ENCODE measurements around the gene CDH4. TPM values are rescaled to one million over a fixed set of nuclear protein-coding genes. Genes with fewer than 3 reads are reported as not detected.

Gene CDH4
- total RNA-seq, 1 experiment from 2014 or later = not detected

DNA sequence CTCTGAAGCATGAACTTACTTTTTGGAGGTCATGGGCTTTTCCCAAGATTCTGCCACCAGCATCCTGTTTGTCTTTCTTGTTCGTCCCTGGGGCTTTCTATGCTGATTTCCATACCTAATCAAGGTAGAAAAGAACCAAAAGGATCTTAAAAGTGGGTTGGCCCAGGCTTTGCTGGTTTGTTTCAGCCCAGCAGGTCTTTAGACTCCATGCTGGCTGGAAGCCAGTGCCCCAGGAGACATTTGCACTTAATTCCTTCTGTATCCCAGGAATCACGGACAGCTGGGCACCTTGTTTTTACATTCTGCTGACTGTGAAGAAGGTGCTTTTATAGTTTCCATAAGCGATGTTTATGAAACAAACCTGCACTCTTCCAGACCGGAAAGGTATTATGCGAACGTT is 195.9 kb downstream of the CDH4 start:
- Histone ChIP-seq H3K4me1 (replicated peaks; ENCODE audit: insufficient read depth) (no peaks in the 10 kb centered on the region), H3F3A (ENCODE audit: insufficient read depth, low read depth) (peaks cover 5% of the 10 kb centered on the region; the same call in 1 of the 2 replicates), H3K4me3 (no peak overlapping the region), H3K9me3 (ENCODE audit: insufficient read depth, low read depth) (no peaks in the 10 kb centered on the region), H3K36me3 (ENCODE audit: low read depth) (no peaks in the 10 kb centered on the region), H3K79me2 (ENCODE audit: low read depth) (no peaks in the 10 kb centered on the region), H2AFZ (no peak overlapping the region), H4K20me1 (ENCODE audit: insufficient read depth) (no peaks in the 10 kb centered on the region), H3K9me2 (ENCODE audit: insufficient read depth) (no peaks in the 10 kb centered on the region), H3K27ac (no peak overlapping the region), H3K4me2 (no peak overlapping the region), H3K27me3 (ENCODE audit: insufficient read depth, low read depth) (peaks cover 57% of the 10 kb centered on the region)
- intact Hi-C loops (cut with micrococcal nuclease; ENCODE audit: unreplicated experiment) = no loop called here
- TF ChIP-seq, protein P1, sequence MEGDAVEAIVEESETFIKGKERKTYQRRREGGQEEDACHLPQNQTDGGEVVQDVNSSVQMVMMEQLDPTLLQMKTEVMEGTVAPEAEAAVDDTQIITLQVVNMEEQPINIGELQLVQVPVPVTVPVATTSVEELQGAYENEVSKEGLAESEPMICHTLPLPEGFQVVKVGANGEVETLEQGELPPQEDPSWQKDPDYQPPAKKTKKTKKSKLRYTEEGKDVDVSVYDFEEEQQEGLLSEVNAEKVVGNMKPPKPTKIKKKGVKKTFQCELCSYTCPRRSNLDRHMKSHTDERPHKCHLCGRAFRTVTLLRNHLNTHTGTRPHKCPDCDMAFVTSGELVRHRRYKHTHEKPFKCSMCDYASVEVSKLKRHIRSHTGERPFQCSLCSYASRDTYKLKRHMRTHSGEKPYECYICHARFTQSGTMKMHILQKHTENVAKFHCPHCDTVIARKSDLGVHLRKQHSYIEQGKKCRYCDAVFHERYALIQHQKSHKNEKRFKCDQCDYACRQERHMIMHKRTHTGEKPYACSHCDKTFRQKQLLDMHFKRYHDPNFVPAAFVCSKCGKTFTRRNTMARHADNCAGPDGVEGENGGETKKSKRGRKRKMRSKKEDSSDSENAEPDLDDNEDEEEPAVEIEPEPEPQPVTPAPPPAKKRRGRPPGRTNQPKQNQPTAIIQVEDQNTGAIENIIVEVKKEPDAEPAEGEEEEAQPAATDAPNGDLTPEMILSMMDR (conservative IDR thresholded peaks at IDR 0.05) = no peak
- TF ChIP-seq EZH2 (IDR thresholded peaks at IDR 0.05; ENCODE audit: low read depth) = no peak
- CTCF ChIA-PET = no interaction called here
- no peak for DNase-seq
- no TSS peak for BruUV-seq (replicated peaks)
- POLR2A ChIA-PET (ENCODE audit: unreplicated experiment) = no interaction called here

DNA sequence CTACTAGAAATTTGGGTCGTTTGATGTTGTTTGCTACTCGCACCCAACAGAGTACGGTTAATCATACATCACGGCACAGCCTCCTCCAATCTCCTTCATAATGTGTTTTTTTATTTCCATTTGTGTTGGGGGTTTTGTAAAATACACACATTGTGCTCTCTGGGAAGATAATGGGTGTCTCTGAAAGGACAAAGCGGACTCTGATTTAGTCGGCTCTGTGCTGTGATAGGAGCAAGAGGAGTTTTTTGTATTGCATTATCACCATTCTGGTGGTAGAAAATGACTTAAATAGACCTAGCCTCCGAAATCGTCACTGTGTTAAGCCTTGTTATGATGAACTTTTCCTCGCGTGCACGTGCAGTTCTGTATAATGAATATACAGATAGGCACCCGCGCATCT is 196.3 kb downstream of the CDH4 start:
- Histone ChIP-seq H3K27ac (no peak overlapping the region), H3K36me3 (ENCODE audit: low read depth) (no peaks in the 10 kb centered on the region), H3K9me3 (ENCODE audit: insufficient read depth, low read depth) (no peaks in the 10 kb centered on the region), H3F3A (ENCODE audit: insufficient read depth, low read depth) (peaks cover 5% of the 10 kb centered on the region; the same call in 1 of the 2 replicates), H3K4me2 (no peak overlapping the region), H4K20me1 (ENCODE audit: insufficient read depth) (no peaks in the 10 kb centered on the region), H3K79me2 (ENCODE audit: low read depth) (no peaks in the 10 kb centered on the region), H3K4me3 (no peak overlapping the region), H3K9me2 (ENCODE audit: insufficient read depth) (no peaks in the 10 kb centered on the region), H3K27me3 (ENCODE audit: insufficient read depth, low read depth) (peaks cover 59% of the 10 kb centered on the region), H3K4me1 (replicated peaks; ENCODE audit: insufficient read depth) (no peaks in the 10 kb centered on the region), H2AFZ (no peak overlapping the region)
- POLR2A ChIA-PET (ENCODE audit: unreplicated experiment) = no interaction called here
- CTCF ChIA-PET = no interaction called here
- no peak for DNase-seq
- TF ChIP-seq, protein P1 (conservative IDR thresholded peaks at IDR 0.05) = no peak
- TF ChIP-seq EZH2 (IDR thresholded peaks at IDR 0.05; ENCODE audit: low read depth) = no peak
- no TSS peak for BruUV-seq (replicated peaks)
- intact Hi-C loops (cut with micrococcal nuclease; ENCODE audit: unreplicated experiment) = no loop called here

DNA sequence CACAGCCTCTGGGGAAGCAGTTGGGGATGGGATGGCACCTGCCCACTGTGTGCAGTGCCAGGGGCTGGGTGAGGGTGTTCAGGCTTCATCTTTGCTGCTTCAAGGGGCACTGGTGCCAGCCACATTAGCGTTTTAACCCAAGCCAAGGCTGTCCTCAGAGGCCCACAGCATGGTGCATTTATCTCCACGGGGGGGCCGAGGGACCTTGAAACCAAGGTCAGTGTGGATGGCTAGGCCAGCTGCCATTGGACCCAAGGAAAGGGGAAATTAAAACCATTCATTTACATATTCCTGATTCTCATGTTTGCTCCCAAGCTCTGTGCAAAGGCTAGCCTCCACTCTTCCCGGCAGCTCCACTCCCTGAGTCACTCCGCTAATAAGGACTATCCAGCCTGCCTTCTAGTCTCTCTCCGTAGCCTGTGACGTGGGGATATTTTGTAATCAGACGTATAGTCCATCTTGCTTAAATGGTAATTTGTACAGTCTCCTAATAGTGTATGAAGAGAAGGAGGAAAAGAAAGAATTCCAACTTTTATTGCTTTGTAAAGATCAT is 197.1 kb downstream of the CDH4 start:
- Histone ChIP-seq H3K27me3 (ENCODE audit: insufficient read depth, low read depth) (peaks cover 67% of the 10 kb centered on the region), H3K9me2 (ENCODE audit: insufficient read depth) (no peaks in the 10 kb centered on the region), H3K4me2 (no peak overlapping the region), H3K27ac (no peak overlapping the region), H3K4me3 (no peak overlapping the region), H3K9me3 (ENCODE audit: insufficient read depth, low read depth) (no peaks in the 10 kb centered on the region), H3F3A (ENCODE audit: insufficient read depth, low read depth) (peaks cover 5% of the 10 kb centered on the region; the same call in 1 of the 2 replicates), H3K36me3 (ENCODE audit: low read depth) (no peaks in the 10 kb centered on the region), H2AFZ (no peak overlapping the region), H4K20me1 (ENCODE audit: insufficient read depth) (no peaks in the 10 kb centered on the region), H3K4me1 (replicated peaks; ENCODE audit: insufficient read depth) (no peaks in the 10 kb centered on the region), H3K79me2 (ENCODE audit: low read depth) (no peaks in the 10 kb centered on the region)
- DNase-seq = no peak
- no peak for TF ChIP-seq EZH2 (IDR thresholded peaks at IDR 0.05; ENCODE audit: low read depth)
- TF ChIP-seq, protein P1 (conservative IDR thresholded peaks at IDR 0.05) = no peak
- POLR2A ChIA-PET (ENCODE audit: unreplicated experiment) = no interaction called here
- CTCF ChIA-PET = no interaction called here
- intact Hi-C loops (cut with micrococcal nuclease; ENCODE audit: unreplicated experiment) = no loop called here
- BruUV-seq (replicated peaks) = no TSS peak
